ENCODE data around the gene MLH3. TPM values are rescaled to one million over a fixed set of nuclear protein-coding genes. Genes with fewer than 3 reads are reported as not detected.

MLH3 gene
- total RNA-seq, 6 experiments from 2014 or later = 9.6 to 20.2 (median 13.2) TPM

- intact Hi-C loops (cut with DNase I) = no loop called here
- DNase-seq = no peak
- H3K4me1 ChIP-seq = peaks cover 0 to 7% (median 3%) of the 10 kb centered on the region in 4 donors
- no peak for ATAC-seq
- H3K36me3 ChIP-seq = no peaks in the 10 kb centered on the region
- H3K27ac ChIP-seq = no peak overlapping the region
- WGBS (ENCODE audit: insufficient coverage, low coverage, low lambda C conversion rate, missing lambda C conversion rate) = 61% methylated on average over 4 of the region's 5 CpGs
- no peak for TF ChIP-seq POLR2A (IDR thresholded peaks at IDR 0.05)
- TF ChIP-seq CTCF (IDR thresholded peaks at IDR 0.05) = no peak
- H3K9me3 ChIP-seq = no peaks in the 10 kb centered on the region
- H3K4me3 ChIP-seq = no peak overlapping the region
- no peaks in the 10 kb centered on the region for H3K27me3 ChIP-seq
Measured at GRCh38 chr14:75053396-75054291, 2.4 kb upstream of the MLH3 start.

GRCh38 chr14:75051556-75051899 is 261 bp upstream of the MLH3 start:
- 17% methylated on average over 5 of the region's 5 CpGs for WGBS (ENCODE audit: insufficient coverage, low coverage, low lambda C conversion rate, missing lambda C conversion rate)
- Histone ChIP-seq H3K36me3 (no peaks in the 10 kb centered on the region), H3K9me3 (no peaks in the 10 kb centered on the region), H3K4me3 (peak overlapping the region; percentile 47 to 72 (median 65)), H3K27me3 (no peaks in the 10 kb centered on the region), H3K27ac (peak overlapping the region in 2 of 3 donors; percentile 85), H3K4me1 (peaks cover 0 to 7% (median 3%) of the 10 kb centered on the region in 4 donors)
- intact Hi-C loops (cut with DNase I) = no loop called here
- peak in 1 of 4 donors; percentile 8 for ATAC-seq
- no peak for DNase-seq
- TF ChIP-seq CTCF (IDR thresholded peaks at IDR 0.05) (no peak), POLR2A (IDR thresholded peaks at IDR 0.05) (no peak)

- intact Hi-C loops (cut with DNase I) = no loop called here
- TF ChIP-seq POLR2A (IDR thresholded peaks at IDR 0.05) = no peak
- no peak for TF ChIP-seq CTCF (IDR thresholded peaks at IDR 0.05)
- H3K4me3 ChIP-seq = no peak overlapping the region
- H3K9me3 ChIP-seq = no peaks in the 10 kb centered on the region
- ATAC-seq (no peak), DNase-seq (no peak)
- no peak overlapping the region for H3K27ac ChIP-seq
- no peaks in the 10 kb centered on the region for H3K36me3 ChIP-seq
- H3K4me1 ChIP-seq = peaks cover 0 to 7% (median 3%) of the 10 kb centered on the region in 4 donors
- no peaks in the 10 kb centered on the region for H3K27me3 ChIP-seq
- 59% methylated on average over 3 of the region's 3 CpGs for WGBS (ENCODE audit: insufficient coverage, low coverage, low lambda C conversion rate, missing lambda C conversion rate)
Measured at GRCh38 chr14:75049731-75050201, 1.5 kb downstream of the MLH3 start.

- Histone ChIP-seq H3K4me3 (no peak overlapping the region), H3K27me3 (no peaks in the 10 kb centered on the region), H3K9me3 (no peaks in the 10 kb centered on the region), H3K27ac (no peak overlapping the region), H3K4me1 (peaks cover 0 to 7% (median 5%) of the 10 kb centered on the region in 4 donors), H3K36me3 (no peaks in the 10 kb centered on the region)
- no peak for ATAC-seq
- no peak for TF ChIP-seq CTCF (IDR thresholded peaks at IDR 0.05)
- no peak for TF ChIP-seq POLR2A (IDR thresholded peaks at IDR 0.05)
- intact Hi-C loops (cut with DNase I) = no loop called here
- no peak for DNase-seq
- 87% methylated on average over 5 of the region's 5 CpGs for WGBS (ENCODE audit: insufficient coverage, low coverage, low lambda C conversion rate, missing lambda C conversion rate)
Measured at GRCh38 chr14:75049136-75049535, 2.1 kb downstream of the MLH3 start.
